NCI-H2107 (cell line): ENCODE measurements around the gene NOL3.
"Not testable (repeated sequence)": the region's sequence is repeated elsewhere in the genome, so short reads cannot be mapped to it uniquely, and the experiment has no call there.

Experiments used
- DNase-seq: peaks from one replicate; lab custom pipeline; 2025; lab: John Stamatoyannopoulos, UW

The NOL3 gene

DNA sequence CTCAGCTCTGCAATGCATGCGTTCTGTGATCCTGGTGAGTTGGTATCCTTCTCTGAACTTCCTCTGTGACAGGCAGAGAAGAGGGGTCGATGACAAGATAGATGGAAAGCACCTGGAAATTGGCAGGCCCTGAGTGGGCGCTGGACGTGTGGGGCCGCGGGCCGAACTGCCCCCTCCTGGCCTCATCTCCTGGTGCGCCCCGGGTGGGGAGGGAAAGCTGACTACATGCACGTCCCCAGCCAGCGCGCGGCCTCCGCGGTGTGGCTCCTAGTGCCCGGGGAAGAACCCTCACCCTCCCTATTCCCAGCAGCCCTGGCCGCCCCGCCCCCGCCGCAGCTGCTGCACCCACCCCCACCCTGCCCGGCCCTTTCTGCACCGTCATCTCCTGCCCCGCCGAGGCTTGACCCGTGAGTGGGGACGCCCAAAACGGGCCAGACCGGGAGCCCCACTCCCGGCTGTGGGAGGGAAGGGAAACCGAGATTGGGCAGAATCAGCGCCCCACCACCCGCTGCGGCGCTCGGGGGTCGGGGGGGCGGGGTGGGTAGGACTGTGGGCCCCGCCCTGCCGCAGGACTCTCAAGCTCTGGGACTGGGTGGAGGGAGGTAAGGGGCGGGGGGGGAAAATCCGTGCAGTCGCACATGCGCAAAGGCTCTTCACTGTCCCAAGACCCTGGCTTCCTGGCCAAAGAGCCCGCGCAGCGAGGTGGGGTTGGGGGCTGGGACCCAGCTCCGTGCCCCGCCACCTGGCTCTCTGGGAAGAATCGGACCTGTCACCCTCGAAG lies at the start of gene NOL3:
TSS of gene NOL3 (plus strand) at position 371 of the 781 bp plus-strand sequence.
- peak; percentile 52 for DNase-seq

DNA sequence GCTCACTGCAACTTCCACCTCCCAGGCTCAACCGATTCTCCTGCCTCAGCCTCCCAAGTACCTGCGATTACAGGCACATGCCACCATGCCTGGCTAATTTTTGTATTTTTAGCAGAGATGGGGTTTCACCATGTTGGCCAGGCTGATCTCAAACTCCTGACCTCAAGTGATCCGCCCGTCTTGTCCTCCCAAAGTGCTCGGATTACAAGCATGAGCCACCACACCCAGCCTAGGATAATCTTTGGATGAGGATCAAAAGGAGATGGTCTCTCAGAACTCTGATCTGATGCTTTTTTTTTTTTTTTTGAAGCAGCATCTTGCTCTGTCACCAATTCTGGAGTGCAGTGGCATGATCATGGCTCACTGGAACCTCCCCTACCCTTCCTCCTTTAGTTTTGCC lies 47.5 kb upstream of the NOL3 start:
- DNase-seq, result not testable (repeated sequence)

DNA sequence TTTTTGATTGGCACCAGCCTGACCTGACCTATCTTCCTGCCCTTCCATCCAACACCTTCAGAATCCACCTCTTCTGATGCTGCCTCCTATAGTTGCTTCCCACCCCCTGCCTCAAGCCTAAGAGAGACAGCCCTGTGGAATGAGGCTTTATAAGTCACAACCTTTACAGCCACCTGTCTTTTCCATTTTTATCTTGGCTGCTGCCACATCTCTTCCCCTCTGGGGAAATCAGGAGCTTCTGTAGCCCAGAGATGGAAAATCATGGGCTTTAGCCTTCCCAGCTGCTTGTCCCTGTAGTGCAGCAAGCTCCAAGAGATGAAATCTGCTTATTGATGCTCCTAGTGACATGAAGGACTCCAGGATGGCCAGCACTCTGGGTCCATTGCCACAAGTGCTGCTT lies 41.9 kb upstream of the NOL3 start:
- DNase-seq, result no peak

DNA sequence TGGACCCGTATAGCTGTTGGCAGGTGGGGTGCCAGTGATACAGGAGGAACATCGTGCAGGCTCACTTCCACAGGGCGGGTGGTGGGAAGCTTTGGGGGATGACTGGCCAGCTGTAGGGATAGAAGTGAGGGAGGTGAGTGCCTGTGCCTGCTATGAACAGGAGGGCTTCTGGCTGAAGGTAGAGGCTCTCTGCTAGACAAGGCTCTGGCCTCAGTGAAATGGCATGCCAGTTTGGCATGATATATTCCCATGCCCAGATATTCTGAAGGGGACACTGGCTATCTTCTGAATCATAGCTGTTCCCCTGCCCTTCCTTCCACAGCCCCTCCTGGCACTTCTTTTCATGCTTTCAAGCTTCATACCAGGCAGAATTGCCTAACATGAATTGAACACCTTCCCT lies 41.5 kb upstream of the NOL3 start:
- no peak for DNase-seq

DNA sequence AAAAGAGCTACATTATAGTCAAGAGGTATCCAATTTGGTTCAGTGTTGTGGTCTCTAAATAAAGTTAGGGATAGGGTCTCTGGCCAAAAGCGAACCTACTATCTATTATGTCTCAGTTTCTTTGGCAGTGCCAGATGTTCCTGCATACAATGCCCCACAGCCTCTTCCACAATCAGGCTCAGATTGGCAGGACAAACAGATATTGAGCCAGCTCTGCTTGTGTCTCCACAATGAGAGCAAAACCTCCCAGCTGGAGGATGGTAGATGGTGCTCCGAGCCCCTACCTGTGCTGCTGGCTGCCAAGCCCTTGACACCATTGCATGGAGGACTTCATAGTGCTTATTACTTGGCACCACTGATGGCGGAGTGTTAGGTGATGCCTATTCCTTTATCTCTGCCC lies 40.9 kb upstream of the NOL3 start:
- DNase-seq, result no peak

GRCh38 chr16:67137605-67138004 lies 32.7 kb upstream of the NOL3 start:
- DNase-seq, result no peak

DNA sequence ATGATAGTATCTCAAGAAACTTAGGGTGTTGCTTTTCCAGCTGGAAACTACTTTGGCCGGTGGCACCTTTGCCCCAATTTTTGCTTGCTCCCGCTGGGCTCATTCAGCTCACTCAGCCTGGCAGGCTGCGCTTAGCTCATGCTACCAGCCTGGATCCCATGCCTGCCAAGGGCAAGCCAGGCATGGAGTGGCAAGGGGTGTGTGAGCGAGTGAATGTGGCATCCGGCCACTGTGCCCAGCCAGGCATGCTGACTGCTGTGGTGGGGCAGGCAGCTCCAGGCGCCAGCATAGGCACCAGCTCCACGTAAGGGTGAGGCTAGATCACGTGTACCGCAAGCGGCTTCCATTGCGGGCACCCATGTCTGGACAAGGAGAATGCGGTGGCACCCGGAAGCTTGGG lies 28.9 kb upstream of the NOL3 start:
- no peak for DNase-seq

DNA sequence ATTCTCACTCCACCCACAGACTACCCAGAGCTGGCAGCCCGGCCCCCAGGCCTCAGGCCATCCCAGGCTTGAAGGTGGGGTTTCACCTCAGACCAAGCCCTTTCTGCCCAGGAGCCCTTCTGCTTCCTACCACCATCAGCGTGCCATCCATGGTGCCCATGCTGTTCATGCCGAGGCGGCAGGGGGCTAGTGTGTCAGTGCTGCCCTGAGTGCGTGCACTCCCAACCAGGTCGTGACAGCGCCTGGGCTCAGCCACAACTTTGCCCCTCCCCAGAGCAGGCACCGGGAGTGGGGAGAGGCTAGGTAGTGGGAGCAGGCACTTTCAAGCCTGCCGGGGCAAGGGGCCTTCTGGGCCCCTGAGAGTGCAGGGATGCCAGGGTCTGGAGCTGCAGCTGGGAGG lies 28.0 kb upstream of the NOL3 start:
- DNase-seq, result no peak

DNA sequence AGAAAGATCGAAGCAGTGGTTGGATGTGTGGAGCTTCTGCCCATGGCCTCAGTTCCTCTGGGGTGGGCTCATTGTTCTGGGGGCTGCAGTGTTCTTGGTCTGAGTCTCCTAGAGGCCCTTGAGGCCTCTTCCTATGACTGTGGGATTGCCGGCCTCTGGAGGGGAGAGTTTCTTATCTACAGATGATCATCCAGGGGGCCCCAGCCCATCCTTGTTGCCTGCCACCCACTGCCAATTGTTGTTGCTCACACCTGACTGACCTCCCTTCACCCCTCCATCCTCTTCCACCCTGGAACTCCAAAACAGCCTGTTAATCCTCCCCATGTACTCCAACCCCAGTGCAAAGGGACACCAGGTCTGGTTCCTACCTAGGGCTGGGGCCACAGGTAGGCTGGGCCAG lies 25.4 kb upstream of the NOL3 start:
- no peak for DNase-seq

- no peak for DNase-seq
Measured at GRCh38 chr16:67145746-67146145, 24.6 kb upstream of the NOL3 start.

DNA sequence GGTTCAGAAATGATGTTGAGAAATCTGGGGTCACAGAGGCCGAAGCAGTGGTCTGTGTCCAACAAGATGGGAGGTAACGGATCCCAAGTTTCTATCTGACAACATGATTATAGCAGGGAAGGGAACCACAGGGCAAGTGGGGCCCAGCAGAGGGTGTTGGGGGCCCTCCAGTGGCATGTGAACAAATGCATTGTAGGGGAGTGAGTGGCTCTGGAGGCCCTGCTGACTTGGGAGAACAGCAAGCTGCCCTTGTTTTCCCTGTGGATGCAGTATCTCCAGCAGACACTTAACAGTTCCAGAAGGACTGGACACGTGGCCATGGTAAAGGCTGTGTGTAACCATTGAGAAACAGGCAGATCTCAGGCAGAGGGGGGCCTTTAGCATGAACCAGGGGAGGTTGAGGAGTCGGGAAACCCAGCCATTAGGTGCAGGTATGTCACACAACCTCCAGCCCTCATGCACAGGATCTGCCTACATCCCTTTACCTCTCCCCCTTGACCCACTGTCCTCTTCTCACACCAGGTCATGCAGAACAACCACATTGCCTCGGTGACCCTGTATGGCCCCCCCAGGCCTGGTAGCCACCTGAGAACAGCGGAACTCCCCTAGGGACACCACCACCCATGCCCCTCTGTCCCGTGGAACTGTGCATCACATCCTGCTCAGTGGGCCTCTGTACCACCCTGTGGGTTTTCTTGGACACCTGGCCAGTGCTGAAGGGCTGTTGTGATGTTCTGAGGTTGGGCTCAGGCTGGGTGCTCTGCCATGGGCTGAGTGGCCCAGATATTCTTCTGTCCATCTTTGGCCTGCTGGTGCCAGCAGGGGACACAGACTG lies 23.6 kb upstream of the NOL3 start:
- DNase-seq, result no peak

GRCh38 chr16:67147437-67148140 lies 22.7 kb upstream of the NOL3 start:
- no peak for DNase-seq

- DNase-seq, result no peak
Measured at GRCh38 chr16:67148221-67148620, 22.1 kb upstream of the NOL3 start.

DNA sequence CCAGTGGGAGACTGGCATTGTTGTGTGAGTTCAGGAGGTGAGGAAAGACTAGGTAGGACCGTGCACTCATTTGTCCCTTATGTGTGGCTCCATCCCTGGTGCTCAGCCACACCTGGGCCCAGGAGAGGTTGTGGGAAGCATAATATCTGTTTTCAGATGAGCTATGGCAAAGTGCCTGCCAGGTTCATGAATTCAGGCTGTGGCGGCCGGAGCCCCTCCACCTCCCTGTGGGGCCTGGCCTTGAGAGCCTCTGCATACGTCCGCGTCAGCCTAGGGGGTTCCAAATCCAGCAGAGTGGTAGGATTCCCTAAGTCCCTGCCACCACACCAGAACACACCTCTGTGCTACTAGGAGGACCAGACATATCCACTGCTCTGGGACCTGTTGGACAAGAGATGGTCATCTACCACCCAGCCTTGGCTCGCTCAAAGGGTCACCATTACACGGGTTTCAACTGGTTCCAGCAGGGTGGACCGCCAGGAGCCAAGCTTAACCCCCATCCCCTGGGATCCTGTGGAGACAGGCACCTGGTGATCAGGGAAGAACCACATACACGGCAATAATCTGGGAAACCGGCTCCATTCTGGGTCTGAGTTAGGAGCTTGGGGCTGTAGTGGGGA lies 21.6 kb upstream of the NOL3 start:
- DNase-seq, result no peak

- DNase-seq, result no peak
Measured at GRCh38 chr16:67149276-67150046, 20.9 kb upstream of the NOL3 start.

GRCh38 chr16:67150047-67150832 lies 20.1 kb upstream of the NOL3 start:
- no peak for DNase-seq

DNA sequence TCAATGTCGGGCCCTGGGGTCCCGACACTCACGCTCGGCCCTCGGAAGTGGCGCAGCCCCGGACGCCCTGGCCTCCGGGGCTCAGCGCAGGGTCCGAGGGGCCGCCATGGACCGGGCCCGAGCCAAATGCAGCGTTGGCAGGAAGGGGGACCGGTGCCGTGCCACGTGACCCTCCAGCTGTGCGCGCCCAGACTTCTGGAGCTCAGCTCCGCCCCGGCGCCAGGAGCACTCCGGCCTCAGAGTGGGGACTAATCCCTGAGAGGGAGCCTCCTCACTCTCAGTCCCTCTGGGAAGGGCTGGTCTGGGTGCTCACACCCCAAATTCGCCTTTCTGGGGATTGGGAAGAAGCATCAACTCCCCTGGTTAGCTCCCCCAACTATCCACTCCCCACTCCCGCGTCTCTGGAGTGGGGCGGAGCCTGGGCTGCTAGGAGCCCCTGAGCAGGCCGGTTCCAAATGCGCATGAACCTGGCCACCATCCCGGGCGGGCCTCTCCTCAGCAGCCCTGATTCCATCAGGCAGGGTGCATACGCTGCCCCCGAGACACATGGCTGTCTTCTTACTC lies 19.4 kb upstream of the NOL3 start, which contains the start of gene B3GNT9:
TSS of gene B3GNT9 (minus strand) at position 166 of the 564 bp plus-strand sequence. CDS start 513 bp downstream, outside the sequence.
- no peak for DNase-seq

- no peak for DNase-seq
Measured at GRCh38 chr16:67151431-67152097, 18.8 kb upstream of the NOL3 start.

GRCh38 chr16:67154578-67155294 lies 15.6 kb upstream of the NOL3 start:
- no peak for DNase-seq
